Neuron (in vitro differentiated cells): Measurements from ENCODE around the gene CDH6.

Experiments
- H2AFZ ChIP-seq: one replicate; pipeline ENCODE4 v1.6.1; 2013; ENCODE audit warnings: low read depth, mild to moderate bottlenecking, inconsistent platforms, low read length, moderate library complexity
- H3K27me3 ChIP-seq: one replicate; pipeline ENCODE4 v1.6.1; 2013; ENCODE audit warnings: low read length; ENCODE audit not compliant: insufficient read depth
- H3K36me3 ChIP-seq: one replicate; pipeline ENCODE4 v1.6.1; 2013; ENCODE audit warnings: low read length; ENCODE audit not compliant: insufficient read depth
- H3K4me1 ChIP-seq: one replicate; pipeline ENCODE4 v1.6.1; 2013; ENCODE audit warnings: low read length; ENCODE audit not compliant: insufficient read depth
- H3K4me3 ChIP-seq: 2 replicates; pipeline ENCODE4 v1.5.1; 2013; ENCODE audit warnings: mild to moderate bottlenecking, low read length, moderate library complexity
- H3K9me3 ChIP-seq: one replicate; pipeline ENCODE4 v1.6.1; 2013; ENCODE audit warnings: low read length

Gene CDH6

DNA sequence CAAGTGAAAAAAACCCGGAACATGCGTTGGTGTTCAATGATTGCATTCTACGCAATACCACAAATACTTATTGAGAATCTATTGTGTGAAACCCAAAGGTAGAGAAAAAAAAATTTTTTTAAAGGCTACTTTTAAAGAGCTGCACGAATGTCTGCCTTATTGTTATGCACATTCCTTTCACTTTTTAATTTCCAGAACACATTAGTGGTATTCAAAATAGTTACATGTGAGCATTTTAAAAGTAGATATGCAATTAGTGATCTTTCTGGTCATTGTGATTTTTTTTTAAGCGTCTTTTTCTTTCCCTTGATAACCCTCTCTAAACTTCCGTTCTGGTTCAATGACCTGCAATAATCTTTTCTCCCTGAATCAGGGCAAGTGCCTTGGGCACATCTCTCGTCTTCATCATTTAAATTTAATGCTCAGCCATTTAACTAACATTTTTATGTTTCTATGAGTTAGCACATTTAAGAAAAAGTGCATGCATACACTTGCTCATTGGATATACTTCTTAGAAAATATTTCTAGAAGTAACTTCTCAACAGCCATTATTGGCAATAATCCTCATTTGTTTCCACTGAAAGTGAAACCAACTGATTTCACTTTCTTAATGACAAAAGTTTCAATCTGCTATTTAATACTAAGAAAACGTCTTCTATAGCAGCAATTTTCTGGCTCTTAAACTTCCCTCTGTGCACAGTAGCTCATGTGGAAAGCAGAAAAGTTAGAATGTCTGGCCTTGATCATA is 80.3 kb downstream of the CDH6 start:
- H3K27me3 ChIP-seq, result no peaks in the 10 kb centered on the region
- H3K36me3 ChIP-seq, result no peaks in the 10 kb centered on the region
- H3K4me1 ChIP-seq, result no peaks in the 10 kb centered on the region
- no peak overlapping the region for H3K4me3 ChIP-seq
- no peak overlapping the region for H2AFZ ChIP-seq
- no peaks in the 10 kb centered on the region for H3K9me3 ChIP-seq

DNA sequence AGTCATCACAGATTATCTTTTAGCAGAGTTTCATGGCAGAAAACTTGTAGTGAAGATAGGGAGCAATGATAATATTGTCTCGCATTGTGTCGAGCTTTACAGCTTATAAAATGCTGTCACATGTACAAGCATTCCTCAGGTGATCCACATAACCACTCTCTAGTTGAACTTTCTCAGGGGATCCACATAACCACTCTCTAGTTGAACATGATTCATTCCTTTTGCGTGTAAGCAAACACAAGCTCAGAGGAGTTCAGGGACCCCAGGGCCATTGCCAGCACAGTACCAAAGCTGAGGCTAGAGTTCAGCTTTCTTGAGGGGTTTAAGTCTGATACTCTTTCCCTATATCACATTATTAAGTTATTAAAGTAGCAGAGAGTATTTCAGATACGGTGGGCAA is 86.7 kb downstream of the CDH6 start:
- Histone ChIP-seq H3K9me3 (no peaks in the 10 kb centered on the region), H3K36me3 (no peaks in the 10 kb centered on the region), H2AFZ (no peak overlapping the region), H3K4me3 (no peak overlapping the region), H3K4me1 (no peaks in the 10 kb centered on the region), H3K27me3 (no peaks in the 10 kb centered on the region)

DNA sequence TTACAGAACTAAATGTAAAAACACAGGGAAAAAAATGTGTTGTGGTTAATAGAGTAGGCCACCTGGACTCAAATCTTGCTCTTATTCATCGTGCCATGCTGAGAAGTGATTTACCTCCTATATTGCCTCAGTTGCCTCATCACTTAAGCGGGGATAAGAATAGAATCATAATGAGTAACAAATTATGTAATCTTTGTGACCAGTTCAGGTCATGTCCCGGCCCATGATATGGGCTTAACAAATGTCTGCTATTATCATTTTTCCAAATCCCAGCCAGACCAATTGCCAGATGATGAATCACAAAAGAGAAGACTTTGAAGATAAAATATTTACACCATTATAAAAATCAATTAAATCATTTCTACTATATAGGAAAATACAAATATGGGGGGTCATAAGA is 89.8 kb downstream of the CDH6 start:
- no peak overlapping the region for H2AFZ ChIP-seq
- no peaks in the 10 kb centered on the region for H3K4me1 ChIP-seq
- H3K4me3 ChIP-seq, result no peak overlapping the region
- no peaks in the 10 kb centered on the region for H3K9me3 ChIP-seq
- H3K36me3 ChIP-seq, result no peaks in the 10 kb centered on the region
- no peaks in the 10 kb centered on the region for H3K27me3 ChIP-seq

DNA sequence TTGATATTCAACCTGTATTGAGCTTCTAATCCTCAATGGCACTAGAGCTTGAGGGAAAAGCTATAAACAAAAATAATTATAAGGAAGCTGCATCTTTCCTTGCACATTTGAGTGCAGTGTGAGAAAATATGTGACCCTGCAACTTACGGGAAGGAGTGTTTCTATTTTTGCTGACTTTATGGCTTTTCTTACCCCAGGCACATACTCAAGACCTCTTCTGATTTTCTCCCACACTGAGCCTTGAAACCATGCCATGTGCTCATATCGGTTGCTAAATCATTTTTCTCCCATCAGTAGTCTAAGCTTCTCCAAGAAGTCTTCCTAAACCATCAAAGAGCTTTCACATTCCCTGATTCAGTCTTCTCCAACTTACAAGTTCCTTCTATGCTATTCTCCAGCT is 91.5 kb downstream of the CDH6 start:
- Histone ChIP-seq H3K4me1 (no peaks in the 10 kb centered on the region), H3K27me3 (no peaks in the 10 kb centered on the region), H3K9me3 (no peaks in the 10 kb centered on the region), H2AFZ (no peak overlapping the region), H3K4me3 (no peak overlapping the region), H3K36me3 (no peaks in the 10 kb centered on the region)

DNA sequence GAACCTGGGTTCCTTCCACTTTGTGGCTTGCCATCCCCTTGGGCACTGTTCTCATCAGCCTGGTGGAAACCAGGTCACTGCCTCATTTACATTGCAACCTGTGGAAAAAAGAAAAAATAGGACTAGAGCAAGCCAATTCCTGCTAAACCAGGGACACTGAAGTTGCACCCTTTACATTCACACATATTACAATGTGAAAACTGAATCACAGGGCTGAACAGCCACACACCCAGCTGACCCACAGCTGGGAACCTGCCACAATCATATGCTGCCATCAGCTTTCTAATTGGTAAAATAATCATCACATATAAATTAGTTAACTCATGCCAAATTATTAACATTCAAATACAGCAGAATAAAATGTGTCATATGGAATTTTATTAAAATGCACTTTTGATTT is 94.5 kb downstream of the CDH6 start:
- Histone ChIP-seq H3K4me3 (no peak overlapping the region), H3K4me1 (no peaks in the 10 kb centered on the region), H3K9me3 (no peaks in the 10 kb centered on the region), H3K36me3 (no peaks in the 10 kb centered on the region), H3K27me3 (no peaks in the 10 kb centered on the region), H2AFZ (no peak overlapping the region)

DNA sequence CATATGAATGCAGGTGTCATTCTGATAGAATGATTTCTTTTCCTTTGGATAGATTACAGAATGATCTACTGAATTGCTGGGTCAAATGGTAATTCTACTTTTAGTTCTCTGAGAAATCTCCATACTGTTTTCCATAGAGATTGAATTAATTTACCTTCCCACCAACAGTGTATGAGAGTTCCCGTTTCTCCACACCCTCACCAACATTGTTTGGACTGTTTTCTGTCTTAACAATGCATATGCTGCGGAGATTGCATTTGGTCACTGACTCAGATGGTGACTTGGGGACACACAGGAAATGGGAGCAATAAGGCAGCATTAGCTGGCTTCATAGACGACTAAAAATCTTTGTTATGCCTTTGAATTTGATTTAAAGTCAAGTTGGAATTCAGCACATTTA is 95.9 kb downstream of the CDH6 start:
- no peak overlapping the region for H2AFZ ChIP-seq
- H3K9me3 ChIP-seq, result no peaks in the 10 kb centered on the region
- no peak overlapping the region for H3K4me3 ChIP-seq
- no peaks in the 10 kb centered on the region for H3K36me3 ChIP-seq
- no peaks in the 10 kb centered on the region for H3K4me1 ChIP-seq
- H3K27me3 ChIP-seq, result no peaks in the 10 kb centered on the region

DNA sequence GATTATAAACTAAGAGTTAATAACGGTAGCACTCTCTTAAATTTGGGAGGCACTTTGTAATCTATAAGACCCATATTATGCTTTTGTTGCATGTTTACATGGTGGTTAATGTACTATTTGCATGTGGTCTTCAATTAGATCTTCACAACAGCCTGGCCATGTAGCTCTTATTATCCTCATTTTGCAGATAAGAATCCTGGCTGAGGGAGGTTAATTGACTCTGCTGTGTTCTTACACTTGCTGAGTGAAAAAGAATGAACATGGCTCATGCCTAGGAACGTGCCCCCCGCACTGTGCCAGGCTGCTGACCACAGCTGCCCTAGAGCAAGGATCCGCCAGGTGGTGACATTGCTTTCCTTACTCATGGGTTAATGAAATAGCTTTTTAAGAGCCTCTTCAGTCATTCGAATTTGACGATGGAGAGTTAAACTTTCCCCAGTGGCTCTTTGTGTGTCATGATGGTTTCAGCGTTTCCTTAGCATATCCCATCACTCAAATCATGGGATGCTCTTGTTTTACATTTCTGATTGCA is 97.9 kb downstream of the CDH6 start:
- Histone ChIP-seq H2AFZ (no peak overlapping the region), H3K4me3 (no peak overlapping the region), H3K9me3 (no peaks in the 10 kb centered on the region), H3K27me3 (no peaks in the 10 kb centered on the region), H3K4me1 (no peaks in the 10 kb centered on the region), H3K36me3 (no peaks in the 10 kb centered on the region)

DNA sequence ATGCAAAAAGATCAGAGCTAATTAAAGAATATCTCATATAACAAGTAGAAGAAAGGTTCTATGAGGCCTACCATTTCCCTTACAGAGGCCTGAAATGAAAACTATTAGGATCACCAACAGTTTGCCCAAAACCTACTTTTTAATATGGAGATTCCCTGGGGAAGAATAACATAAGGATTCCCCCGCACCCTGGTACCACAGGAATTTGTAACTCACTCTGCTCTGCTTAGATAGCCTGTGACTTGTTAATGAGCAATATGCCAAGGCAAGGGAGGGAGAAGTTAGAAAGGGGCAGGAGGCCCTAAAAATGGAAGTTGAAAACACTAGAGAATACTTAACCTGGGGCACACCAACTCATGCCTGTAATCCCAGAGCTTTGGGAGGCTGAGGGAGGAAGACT is 107.0 kb downstream of the CDH6 start:
- Histone ChIP-seq H2AFZ (no peak overlapping the region), H3K9me3 (peaks cover 2% of the 10 kb centered on the region), H3K36me3 (peaks cover 2% of the 10 kb centered on the region), H3K27me3 (no peaks in the 10 kb centered on the region), H3K4me1 (no peaks in the 10 kb centered on the region), H3K4me3 (no peak overlapping the region)

DNA sequence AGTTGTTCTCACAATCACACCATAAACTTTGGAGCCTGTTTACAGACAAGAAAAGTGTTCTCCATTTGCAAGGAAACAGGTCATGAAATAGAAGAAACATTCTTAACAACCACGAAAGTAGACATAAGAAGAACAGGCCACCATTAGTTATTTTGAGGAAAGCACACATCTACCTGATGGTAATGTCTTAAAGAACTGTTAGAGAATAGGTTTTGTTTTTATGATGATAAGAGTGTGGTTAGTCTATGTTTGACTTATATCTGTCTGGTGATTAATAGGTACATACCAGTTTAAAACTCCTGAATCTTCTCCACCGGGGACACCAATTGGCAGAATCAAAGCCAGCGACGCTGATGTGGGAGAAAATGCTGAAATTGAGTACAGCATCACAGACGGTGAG is 108.3 kb downstream of the CDH6 start:
- H3K27me3 ChIP-seq, result no peaks in the 10 kb centered on the region
- H3K9me3 ChIP-seq, result peaks cover 2% of the 10 kb centered on the region
- peaks cover 2% of the 10 kb centered on the region for H3K36me3 ChIP-seq
- H3K4me3 ChIP-seq, result no peak overlapping the region
- H3K4me1 ChIP-seq, result no peaks in the 10 kb centered on the region
- H2AFZ ChIP-seq, result no peak overlapping the region

DNA sequence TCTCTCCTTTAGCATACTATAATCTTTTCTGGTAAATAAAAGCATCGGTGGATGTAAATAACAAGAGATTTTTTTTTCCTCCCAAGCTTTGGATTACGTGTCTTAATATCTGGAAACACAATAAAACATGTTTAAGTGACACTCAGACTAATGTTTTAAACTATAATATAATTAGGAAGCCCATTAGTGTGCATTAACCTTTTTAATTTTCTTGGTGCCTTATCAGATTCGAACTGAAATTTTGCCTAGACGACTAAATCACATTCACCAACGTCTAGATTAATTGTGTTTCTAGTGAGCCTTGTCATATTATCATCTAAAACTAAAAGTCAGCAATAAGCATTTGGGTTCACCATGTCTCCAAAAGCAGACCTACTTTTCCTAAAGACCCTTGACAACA is 110.2 kb downstream of the CDH6 start:
- Histone ChIP-seq H2AFZ (no peak overlapping the region), H3K4me3 (no peak overlapping the region), H3K36me3 (peaks cover 2% of the 10 kb centered on the region), H3K4me1 (no peaks in the 10 kb centered on the region), H3K9me3 (peaks cover 2% of the 10 kb centered on the region), H3K27me3 (no peaks in the 10 kb centered on the region)

DNA sequence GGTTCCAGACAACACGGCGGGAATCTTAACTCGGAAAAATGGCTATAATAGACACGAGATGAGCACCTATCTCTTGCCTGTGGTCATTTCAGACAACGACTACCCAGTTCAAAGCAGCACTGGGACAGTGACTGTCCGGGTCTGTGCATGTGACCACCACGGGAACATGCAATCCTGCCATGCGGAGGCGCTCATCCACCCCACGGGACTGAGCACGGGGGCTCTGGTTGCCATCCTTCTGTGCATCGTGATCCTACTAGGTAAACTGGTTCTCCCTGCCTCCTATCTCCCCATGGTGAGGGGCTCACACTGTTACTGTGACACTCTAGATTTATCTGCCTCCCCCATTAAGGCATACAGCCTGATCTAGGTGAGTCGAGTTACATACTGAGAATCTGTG is 124.2 kb downstream of the CDH6 start:
- Histone ChIP-seq H3K9me3 (no peaks in the 10 kb centered on the region), H3K36me3 (no peaks in the 10 kb centered on the region), H2AFZ (no peak overlapping the region), H3K4me1 (no peaks in the 10 kb centered on the region), H3K27me3 (no peaks in the 10 kb centered on the region), H3K4me3 (no peak overlapping the region)

DNA sequence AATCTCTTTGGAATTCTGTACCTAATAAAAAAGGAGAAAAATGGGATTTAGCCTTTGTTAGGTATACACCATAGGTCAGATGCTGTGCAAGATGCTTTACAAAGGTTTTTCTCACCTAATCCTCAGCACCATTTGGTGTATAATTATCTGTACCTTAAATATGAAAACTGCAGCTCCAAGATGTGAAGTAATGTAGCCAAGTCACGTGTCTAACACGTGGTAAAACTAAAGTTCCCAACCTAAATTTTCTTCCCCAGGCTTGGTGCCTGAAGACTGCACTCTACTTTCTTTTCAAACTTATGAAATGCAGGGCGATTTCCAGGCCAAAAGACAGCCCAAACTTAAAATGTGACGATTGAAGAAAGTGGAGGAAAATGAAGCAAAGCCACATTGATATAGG is 125.8 kb downstream of the CDH6 start:
- Histone ChIP-seq H3K4me1 (no peaks in the 10 kb centered on the region), H3K27me3 (no peaks in the 10 kb centered on the region), H3K9me3 (no peaks in the 10 kb centered on the region), H3K36me3 (no peaks in the 10 kb centered on the region), H2AFZ (no peak overlapping the region), H3K4me3 (no peak overlapping the region)

DNA sequence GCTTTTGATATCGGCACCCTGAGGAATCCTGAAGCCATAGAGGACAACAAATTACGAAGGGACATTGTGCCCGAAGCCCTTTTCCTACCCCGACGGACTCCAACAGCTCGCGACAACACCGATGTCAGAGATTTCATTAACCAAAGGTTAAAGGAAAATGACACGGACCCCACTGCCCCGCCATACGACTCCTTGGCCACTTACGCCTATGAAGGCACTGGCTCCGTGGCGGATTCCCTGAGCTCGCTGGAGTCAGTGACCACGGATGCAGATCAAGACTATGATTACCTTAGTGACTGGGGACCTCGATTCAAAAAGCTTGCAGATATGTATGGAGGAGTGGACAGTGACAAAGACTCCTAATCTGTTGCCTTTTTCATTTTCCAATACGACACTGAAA is 129.5 kb downstream of the CDH6 start:
- Histone ChIP-seq H3K27me3 (no peaks in the 10 kb centered on the region), H3K9me3 (no peaks in the 10 kb centered on the region), H2AFZ (no peak overlapping the region), H3K4me3 (no peak overlapping the region), H3K4me1 (no peaks in the 10 kb centered on the region), H3K36me3 (no peaks in the 10 kb centered on the region)

DNA sequence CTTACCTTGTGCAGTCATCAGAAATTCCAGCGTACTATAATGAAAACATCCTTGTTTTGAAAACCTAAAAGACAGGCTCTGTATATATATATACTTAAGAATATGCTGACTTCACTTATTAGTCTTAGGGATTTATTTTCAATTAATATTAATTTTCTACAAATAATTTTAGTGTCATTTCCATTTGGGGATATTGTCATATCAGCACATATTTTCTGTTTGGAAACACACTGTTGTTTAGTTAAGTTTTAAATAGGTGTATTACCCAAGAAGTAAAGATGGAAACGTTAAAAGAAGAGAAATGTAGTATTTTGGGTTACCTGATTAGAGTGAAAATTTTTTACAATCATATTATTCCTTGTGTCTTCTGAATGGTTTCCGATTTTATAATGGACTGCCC is 131.4 kb downstream of the CDH6 start:
- Histone ChIP-seq H3K27me3 (no peaks in the 10 kb centered on the region), H3K36me3 (no peaks in the 10 kb centered on the region), H3K4me3 (no peak overlapping the region), H3K9me3 (no peaks in the 10 kb centered on the region), H3K4me1 (no peaks in the 10 kb centered on the region), H2AFZ (no peak overlapping the region)
